NCI-H748 treated with DMSO at 0.1 percent for 48 hours (cell line): ENCODE measurements around the gene DPF3.

Experiments used
- DNase-seq: peaks from one replicate; lab custom pipeline; 2025; lab: John Stamatoyannopoulos, UW

Gene DPF3

GRCh38 chr14:72893636-72894322 lies at the start of gene DPF3:
Gene DPF3 (minus strand): TSS chr14:72894101. CDS start chr14:72894088, 13 bp downstream.
- DNase-seq, result peak; percentile 91

- no peak for DNase-seq
Measured at GRCh38 chr14:72942934-72943333, 49.0 kb upstream of the DPF3 start.

GRCh38 chr14:72941286-72941985 lies 47.5 kb upstream of the DPF3 start:
- DNase-seq, result no peak

- DNase-seq, result no peak
Measured at GRCh38 chr14:72939630-72940029, 45.7 kb upstream of the DPF3 start.

GRCh38 chr14:72932893-72933292 lies 39.0 kb upstream of the DPF3 start:
- no peak for DNase-seq

- DNase-seq, result no peak
Measured at GRCh38 chr14:72929316-72930080, 35.6 kb upstream of the DPF3 start.

- no peak for DNase-seq
Measured at GRCh38 chr14:72928872-72929271, 35.0 kb upstream of the DPF3 start.

- DNase-seq, result peak; percentile 95
Measured at GRCh38 chr14:72926292-72927028, 32.6 kb upstream of the DPF3 start, which contains the start of gene DCAF4. Gene DCAF4 (plus strand): TSS chr14:72926464. CDS start chr14:72937979, 11,515 bp downstream.

GRCh38 chr14:72925815-72926291 lies 32.0 kb upstream of the DPF3 start:
- no peak for DNase-seq

- DNase-seq, result no peak
Measured at GRCh38 chr14:72925171-72925759, 31.4 kb upstream of the DPF3 start.

- no peak for DNase-seq
Measured at GRCh38 chr14:72924337-72924736, 30.4 kb upstream of the DPF3 start.

GRCh38 chr14:72921396-72921795 lies 27.5 kb upstream of the DPF3 start:
- DNase-seq, result no peak

GRCh38 chr14:72920008-72920407 lies 26.1 kb upstream of the DPF3 start:
- no peak for DNase-seq

GRCh38 chr14:72917094-72917802 lies 23.3 kb upstream of the DPF3 start:
- no peak for DNase-seq

- DNase-seq, result no peak
Measured at GRCh38 chr14:72916174-72916573, 22.3 kb upstream of the DPF3 start.

- DNase-seq, result no peak
Measured at GRCh38 chr14:72913809-72914208, 19.9 kb upstream of the DPF3 start.

- no peak for DNase-seq
Measured at GRCh38 chr14:72909163-72909562, 15.3 kb upstream of the DPF3 start.

- DNase-seq, result no peak
Measured at GRCh38 chr14:72907886-72908285, 14.0 kb upstream of the DPF3 start.

GRCh38 chr14:72906879-72907278 lies 13.0 kb upstream of the DPF3 start:
- no peak for DNase-seq

- DNase-seq, result no peak
Measured at GRCh38 chr14:72906316-72906715, 12.4 kb upstream of the DPF3 start.
